GM18505 (cell line): ENCODE results near the gene CELSR1.

Source experiments
- ATAC-seq: cut with Tn5 transposase; IDR thresholded peaks from one replicate; pipeline ENCODE4 v1.9.1; 2021; ENCODE audit not compliant: unreplicated experiment
- POLR2A ChIP-seq: IDR thresholded peaks from 4 replicates; pipeline ENCODE4 v1.6.1; 2011; ENCODE audit warnings: borderline replicate concordance; ENCODE audit not compliant: insufficient read depth, insufficient read length; ENCODE audit errors: extremely low read depth

Gene CELSR1

DNA sequence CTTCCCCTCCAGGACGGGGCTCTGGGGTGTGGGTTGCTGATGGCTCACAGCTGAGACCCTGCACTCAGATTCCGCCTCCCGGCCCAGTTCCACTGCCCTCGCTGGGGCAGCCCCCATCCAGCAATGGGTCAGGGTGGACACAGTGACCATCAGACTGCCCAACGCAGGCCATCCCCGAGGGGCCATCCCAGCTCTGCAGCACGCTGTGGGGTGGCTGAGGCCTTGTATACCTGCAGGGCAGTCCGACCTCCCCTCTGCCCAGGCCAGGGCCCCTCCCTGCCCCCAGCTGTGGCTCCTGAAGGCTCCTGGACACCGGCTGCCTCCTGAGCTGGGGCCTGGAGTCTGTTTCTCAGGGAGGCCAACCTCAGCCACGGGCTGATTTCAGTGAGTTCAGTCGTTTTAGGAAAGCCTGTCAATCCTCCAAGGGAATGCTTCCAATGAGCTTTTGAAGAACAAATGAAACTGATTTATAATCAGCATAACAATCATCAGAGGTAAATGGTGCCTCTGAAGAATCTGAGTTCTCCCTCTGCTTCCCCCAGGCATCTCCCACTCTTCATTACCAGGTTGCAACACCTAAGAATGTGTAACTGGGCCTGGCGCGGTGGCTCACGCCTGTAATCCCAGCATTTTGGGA lies 95.1 kb downstream of the CELSR1 start:
- no peak for ATAC-seq

DNA sequence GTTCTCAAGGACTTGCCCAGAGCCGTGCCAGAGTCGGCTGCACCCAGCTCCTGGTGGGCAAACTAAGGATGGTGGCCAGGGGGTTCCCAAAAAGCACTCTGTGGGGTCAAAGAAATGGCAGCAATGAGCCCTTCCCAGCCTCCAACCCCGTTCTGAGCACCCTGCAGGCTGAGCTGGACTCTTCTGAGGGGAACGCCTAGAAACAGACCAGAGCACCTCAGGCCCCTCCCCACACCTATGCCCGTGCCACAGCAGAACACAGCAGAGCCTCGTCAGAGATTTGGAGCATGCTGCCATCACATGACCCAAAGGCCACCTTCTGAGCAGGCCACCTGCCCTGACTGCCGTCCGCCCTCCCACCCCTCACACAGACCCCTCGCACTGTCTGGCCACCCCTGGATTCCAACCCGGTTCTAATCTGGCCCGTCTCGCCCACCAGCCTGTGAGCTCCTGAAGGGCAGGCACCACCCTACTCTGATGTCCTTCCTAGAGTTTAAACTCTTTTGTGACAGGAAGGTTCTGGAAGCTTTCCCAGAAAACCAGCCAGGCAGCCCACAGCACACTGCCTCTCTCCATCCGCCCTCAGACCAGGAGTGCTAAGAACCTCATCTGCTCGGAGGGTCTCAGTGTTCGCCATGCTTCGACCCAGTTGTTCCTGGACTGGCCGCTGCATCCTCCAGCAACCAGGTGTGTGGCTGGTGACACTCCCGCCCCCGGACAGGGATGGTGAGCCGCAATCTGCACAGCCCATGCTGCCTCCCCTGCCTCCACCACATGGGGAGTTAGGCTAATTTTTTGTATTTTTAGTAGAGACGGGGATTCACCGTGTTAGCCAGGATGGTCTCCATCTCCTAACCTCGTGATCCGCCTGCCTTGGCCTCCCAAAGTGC lies 97.6 kb downstream of the CELSR1 start:
- no peak for ATAC-seq
- TF ChIP-seq POLR2A, result no peak

More for the DNA sequence above, 95.1 kb downstream of the CELSR1 start:
- TF ChIP-seq POLR2A, result no peak

DNA sequence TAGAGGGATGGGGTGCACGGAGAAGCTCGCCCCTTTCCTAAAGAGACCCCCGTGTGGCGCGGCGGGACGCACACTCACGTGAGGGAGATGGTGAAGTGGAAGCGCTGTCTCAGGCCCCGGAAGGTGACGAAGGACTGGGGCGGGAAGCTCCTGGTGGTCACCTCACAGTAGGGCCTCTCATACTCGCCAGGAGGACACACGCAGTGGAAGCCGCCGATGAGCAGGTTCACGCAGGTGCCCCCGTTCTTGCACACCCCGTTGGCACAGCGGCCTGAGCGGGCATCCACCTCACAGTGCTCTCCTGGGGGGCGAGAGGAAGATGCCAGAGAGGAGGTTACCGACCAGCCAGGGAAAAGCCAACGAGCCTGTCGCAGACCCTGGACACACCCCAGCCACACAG lies 98.3 kb downstream of the CELSR1 start:
- TF ChIP-seq POLR2A, result no peak

DNA sequence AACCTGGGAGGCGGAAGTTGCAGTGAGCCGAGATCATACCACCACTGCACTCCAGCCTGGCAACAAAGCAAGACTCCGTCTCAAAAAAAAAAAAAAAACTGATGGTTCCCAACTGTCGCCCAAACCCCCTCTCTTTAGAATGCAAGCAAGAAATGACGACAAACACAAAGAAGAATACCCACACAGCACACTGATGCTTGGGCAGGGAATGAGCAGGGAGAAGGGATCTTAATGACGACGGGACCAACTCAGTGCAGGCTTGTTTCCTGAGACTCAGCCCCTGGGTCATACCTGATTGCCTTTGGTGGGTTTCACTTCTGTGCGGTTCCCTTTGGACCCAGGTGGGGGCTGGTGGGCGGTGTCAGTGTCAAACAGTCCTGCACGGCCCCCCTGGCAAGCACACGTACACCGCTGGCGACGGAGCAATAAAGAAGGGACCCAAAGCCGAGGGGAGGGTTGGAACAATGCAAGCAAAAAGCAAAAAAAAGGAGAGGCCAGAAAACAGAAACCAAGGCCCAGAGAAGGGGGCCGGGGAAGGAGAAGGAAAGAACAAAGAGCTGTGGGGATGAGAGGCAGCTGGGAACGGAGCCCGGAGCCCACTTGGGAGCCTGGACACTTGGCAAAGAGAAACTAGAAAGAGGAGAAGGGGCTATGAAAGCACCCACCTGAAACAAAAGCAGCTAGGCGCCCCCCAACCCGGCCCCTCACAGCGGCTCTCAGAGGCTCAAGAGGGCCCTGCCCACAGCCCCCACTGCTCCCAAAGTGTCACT lies 99.6 kb downstream of the CELSR1 start:
- no peak for ATAC-seq
- TF ChIP-seq POLR2A, result no peak

More for the DNA sequence above, 98.3 kb downstream of the CELSR1 start:
- ATAC-seq, result no peak

DNA sequence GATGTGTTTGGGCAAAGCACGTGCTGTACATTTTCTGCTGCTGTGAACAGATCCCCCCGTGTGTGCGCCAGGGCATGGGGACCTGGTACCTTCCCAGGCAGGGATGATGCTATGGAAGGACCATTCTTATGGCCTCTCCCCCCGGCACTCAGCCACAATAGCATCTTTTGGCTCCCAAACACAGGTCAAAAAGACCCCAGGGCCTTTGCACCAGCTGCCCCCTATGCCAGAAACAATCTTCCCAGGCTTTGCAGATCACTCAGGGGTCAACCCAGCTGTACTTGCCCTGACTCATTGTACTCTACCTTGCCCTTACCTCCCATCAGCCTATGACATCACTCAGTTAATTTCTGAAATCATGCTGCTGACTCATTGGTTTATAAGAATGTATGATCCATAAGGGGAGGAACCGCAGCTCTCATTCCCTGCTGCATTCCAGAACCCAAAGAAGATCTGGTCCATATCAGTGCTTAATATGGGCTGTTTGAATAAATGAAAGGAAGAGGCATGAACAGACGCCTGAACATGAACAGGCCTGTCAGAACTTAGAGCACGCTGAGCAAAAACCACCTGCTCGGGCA lies 100.7 kb downstream of the CELSR1 start:
- no peak for ATAC-seq
- TF ChIP-seq POLR2A, result no peak

DNA sequence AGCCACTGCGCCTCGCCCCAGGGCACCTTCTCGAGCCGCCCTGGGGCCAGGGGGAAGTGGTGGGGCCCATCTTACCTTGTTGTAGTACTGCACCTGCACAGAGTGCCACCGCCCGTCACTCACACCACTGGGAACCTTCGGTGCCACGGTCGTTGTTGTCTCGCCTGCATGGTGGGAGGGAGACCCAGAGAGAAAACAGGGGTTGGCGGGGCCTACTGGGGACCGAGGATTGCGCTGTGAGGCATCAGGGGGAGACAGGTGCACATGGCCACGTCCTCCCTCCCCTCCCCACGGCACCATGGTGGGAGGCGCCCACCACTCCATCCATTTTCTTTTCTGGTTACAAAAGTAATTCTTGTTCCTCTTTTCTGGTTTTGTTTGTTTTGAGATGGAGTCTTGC lies 104.1 kb downstream of the CELSR1 start:
- no peak for ATAC-seq
- no peak for TF ChIP-seq POLR2A

DNA sequence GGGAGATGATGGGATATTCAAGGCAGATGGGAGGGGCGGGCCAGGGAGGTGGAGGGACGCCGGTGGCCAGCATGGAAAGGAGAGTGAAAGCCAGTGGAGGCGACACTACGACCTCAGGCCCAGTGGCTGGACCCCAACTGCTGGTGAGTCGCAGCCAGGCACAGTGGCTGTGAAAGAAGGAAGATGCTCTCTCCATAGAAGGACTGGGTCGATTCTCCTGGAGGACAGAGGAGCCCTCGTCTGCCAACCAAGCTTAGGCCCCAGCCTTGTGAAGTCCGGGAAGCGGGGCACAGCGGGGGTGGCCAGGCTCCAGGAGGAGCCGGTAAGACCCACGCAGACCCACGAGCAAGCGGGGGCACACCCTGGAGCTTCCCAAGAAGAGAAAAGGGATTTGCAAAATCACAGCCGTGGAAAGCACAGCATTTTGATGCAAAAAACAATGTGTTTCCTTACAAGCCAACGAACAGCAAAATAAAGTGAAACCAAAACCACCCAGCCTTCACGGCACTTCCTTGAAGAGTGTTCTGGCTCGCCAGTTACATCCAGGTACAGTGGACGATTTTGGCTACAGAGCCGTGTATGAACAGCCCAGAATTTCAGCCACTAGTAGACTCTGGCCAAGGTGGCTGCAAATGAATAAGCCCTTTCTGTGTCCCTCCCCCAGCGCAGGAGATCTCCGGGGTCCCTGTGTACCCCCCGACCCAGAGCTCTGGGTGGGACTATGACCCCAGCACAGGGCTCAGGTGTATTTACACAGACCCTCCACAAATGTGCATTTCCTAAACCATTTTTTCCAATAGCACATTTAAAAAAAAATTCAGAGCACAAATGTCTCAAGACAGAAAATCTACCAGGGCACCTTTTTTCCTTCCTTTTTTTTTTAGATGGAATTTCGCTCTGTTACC lies 105.0 kb downstream of the CELSR1 start:
- ATAC-seq, result no peak
- no peak for TF ChIP-seq POLR2A

DNA sequence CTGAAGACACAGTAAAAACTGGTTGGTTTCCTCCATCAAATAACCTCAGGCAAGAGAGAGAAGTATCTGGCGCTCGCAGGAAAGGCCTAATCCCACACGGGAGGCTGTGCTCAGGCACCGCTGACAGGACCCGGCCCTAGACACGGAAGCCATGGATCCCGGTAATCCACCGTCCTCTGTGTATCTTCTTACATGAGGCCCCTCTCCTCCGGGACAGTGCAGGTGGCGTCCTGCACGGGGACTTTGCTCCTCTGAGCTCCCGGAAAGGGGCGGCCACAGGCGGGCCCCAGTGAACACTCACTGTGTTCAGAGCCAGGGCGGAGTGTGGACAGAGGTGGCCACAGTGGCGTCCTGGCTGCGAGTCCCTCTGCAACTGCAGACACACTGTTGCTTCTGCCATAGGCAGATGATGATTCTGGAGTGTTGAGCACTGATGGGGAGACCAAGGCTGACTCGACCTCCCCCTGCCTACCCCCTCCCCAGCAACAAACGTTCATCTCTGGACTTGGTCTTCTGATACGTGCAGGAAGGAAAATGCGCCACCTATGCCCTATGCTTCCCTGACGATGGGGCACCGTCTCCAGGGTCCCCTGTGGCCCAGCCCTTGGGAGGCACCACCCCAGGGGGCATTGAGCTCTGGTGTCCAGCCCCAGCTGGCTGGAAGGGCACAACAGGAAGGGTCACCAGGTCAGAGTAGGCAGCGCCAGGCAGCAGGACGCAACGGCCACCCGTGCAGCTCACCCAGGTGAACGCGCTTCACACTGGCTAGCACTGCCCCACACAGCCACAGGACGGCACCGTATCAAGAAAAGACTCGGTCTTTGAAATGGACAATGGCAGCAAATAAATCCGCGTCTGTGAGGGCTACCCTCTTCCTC lies 106.2 kb downstream of the CELSR1 start:
- no peak for ATAC-seq
- TF ChIP-seq POLR2A, result no peak

DNA sequence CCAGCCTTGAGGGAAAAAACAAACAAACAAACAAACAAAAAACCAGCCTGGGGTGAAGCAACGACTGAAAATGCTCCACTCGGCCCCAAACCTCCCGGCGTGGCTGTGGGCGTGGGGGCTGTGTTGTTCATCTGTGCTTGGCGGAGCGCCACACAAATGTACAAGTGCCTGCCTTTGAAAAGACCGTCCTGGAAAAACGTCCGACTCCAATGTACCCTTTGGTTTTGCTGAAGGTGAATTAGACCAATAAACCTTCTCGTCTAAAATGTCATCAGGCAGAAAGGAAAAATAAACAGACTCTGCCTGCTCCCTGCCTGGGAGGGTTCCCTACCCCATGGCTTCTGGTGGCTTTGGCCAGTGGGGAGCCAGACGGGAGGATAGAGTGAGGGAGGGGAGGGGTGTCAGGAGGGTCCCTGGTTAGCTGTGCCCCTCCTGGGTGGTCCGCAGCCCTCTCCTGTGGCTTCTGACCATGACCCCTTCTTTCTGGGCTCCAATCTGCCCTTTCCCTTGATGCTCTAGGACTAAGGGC lies 108.0 kb downstream of the CELSR1 start:
- no peak for TF ChIP-seq POLR2A
- ATAC-seq, result no peak

DNA sequence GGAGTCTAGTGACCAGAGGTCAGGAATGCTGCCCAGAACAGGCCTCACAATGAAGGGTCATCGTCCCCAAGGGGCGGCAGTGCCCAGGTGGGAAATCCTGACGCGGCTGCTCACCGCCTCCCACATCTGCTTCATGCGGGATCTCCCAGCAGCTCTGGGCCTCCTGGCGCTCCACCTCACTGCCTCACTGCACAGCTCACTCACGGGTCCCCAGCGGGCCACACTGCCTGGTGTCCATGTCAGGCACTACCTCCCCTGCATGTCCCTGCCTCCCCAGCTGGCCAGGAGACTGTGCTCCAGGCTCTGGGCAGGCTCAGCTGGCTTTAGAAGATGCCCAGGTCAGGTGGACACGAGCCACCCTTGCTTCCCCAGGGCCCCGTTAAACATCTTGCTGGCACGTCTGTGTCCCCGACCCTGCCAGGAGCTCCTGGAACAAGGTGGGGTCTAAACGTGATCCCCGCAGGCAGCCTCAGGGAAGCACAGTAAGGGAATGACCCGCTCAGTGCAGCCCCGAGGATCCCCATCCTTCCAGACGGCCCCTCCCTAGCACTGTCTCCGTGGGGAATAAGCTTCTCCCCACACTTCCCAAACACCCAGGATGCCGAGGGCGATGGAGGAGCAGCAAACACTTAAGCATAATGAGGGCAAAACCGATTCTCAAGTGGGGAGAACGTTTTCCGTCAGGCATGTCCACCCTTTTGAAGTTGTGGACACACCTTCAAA lies 108.7 kb downstream of the CELSR1 start:
- no peak for ATAC-seq
- no peak for TF ChIP-seq POLR2A

DNA sequence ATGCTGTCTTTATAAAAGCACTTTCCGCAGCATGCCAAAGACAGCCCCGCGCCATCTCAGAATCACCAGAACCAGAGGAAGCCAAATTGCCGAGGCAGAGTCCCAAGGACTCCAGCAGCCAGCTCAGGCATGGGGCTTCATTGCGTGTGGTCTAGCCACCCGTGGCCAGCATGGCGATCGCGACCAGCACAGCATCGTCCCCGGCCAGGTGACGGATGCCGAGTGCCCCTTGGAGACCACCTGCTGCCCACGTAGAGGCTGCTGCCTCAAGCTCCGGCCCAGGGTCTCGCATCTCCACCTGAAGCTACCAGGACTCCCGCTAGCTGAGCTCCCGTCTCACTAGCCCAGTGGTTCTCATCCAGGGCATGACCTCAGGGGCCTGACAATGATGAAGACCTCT lies 109.2 kb downstream of the CELSR1 start:
- TF ChIP-seq POLR2A, result no peak
- no peak for ATAC-seq
